Activated naive CD8-positive, alpha-beta T cell (primary cell): Measurements from ENCODE around the gene CHTF8.

Source experiments
- H3K27ac Mint-ChIP-seq: one replicate; pipeline ENCODE4 v1.8.0; 2021; ENCODE audit warnings: mixed read lengths
- H3K27me3 Mint-ChIP-seq: one replicate; pipeline ENCODE4 v1.8.0; 2021; ENCODE audit warnings: mixed read lengths
- H3K36me3 Mint-ChIP-seq: one replicate; pipeline ENCODE4 v1.8.0; 2021; ENCODE audit warnings: mixed read lengths
- H3K4me1 Mint-ChIP-seq: one replicate; pipeline ENCODE4 v1.8.0; 2021; ENCODE audit warnings: low read depth, mixed read lengths
- H3K4me3 Mint-ChIP-seq: one replicate; pipeline ENCODE4 v1.8.0; 2021; ENCODE audit warnings: mild to moderate bottlenecking, mixed read lengths
- H3K9me3 Mint-ChIP-seq: one replicate; pipeline ENCODE4 v1.8.0; 2021; ENCODE audit warnings: low read depth, mixed read lengths

Gene CHTF8

GRCh38 chr16:69089091-69089910 is 43.1 kb downstream of the CHTF8 start:
- no peaks in the 10 kb centered on the region for H3K36me3 Mint-ChIP-seq
- peaks cover 13% of the 10 kb centered on the region for H3K4me1 Mint-ChIP-seq
- H3K27me3 Mint-ChIP-seq = no peaks in the 10 kb centered on the region
- no peaks in the 10 kb centered on the region for H3K9me3 Mint-ChIP-seq
- H3K27ac Mint-ChIP-seq = peak overlapping the region; percentile 69
- no peak overlapping the region for H3K4me3 Mint-ChIP-seq

GRCh38 chr16:69088684-69089083 is 43.7 kb downstream of the CHTF8 start:
- H3K27me3 Mint-ChIP-seq = no peaks in the 10 kb centered on the region
- H3K4me1 Mint-ChIP-seq = peaks cover 13% of the 10 kb centered on the region
- no peaks in the 10 kb centered on the region for H3K9me3 Mint-ChIP-seq
- no peaks in the 10 kb centered on the region for H3K36me3 Mint-ChIP-seq
- peak overlapping the region; percentile 69 for H3K27ac Mint-ChIP-seq
- no peak overlapping the region for H3K4me3 Mint-ChIP-seq

GRCh38 chr16:69087161-69087581 is 45.2 kb downstream of the CHTF8 start:
- no peak overlapping the region for H3K4me3 Mint-ChIP-seq
- no peaks in the 10 kb centered on the region for H3K9me3 Mint-ChIP-seq
- no peaks in the 10 kb centered on the region for H3K36me3 Mint-ChIP-seq
- peaks cover 13% of the 10 kb centered on the region for H3K4me1 Mint-ChIP-seq
- no peak overlapping the region for H3K27ac Mint-ChIP-seq
- H3K27me3 Mint-ChIP-seq = no peaks in the 10 kb centered on the region

- H3K27me3 Mint-ChIP-seq = no peaks in the 10 kb centered on the region
- H3K4me1 Mint-ChIP-seq = peaks cover 11% of the 10 kb centered on the region
- H3K36me3 Mint-ChIP-seq = no peaks in the 10 kb centered on the region
- no peak overlapping the region for H3K27ac Mint-ChIP-seq
- no peaks in the 10 kb centered on the region for H3K9me3 Mint-ChIP-seq
- H3K4me3 Mint-ChIP-seq = no peak overlapping the region
These were observed 47.2 kb downstream of the CHTF8 start for GRCh38 chr16:69085032-69085695.

GRCh38 chr16:69084289-69084688 is 48.1 kb downstream of the CHTF8 start:
- H3K27ac Mint-ChIP-seq = no peak overlapping the region
- H3K27me3 Mint-ChIP-seq = no peaks in the 10 kb centered on the region
- peaks cover 10% of the 10 kb centered on the region for H3K4me1 Mint-ChIP-seq
- H3K9me3 Mint-ChIP-seq = no peaks in the 10 kb centered on the region
- H3K4me3 Mint-ChIP-seq = no peak overlapping the region
- no peaks in the 10 kb centered on the region for H3K36me3 Mint-ChIP-seq

GRCh38 chr16:69083306-69083941 is 49.0 kb downstream of the CHTF8 start:
- H3K27me3 Mint-ChIP-seq = no peaks in the 10 kb centered on the region
- H3K4me1 Mint-ChIP-seq = peaks cover 4% of the 10 kb centered on the region
- H3K9me3 Mint-ChIP-seq = no peaks in the 10 kb centered on the region
- H3K36me3 Mint-ChIP-seq = no peaks in the 10 kb centered on the region
- H3K4me3 Mint-ChIP-seq = no peak overlapping the region
- no peak overlapping the region for H3K27ac Mint-ChIP-seq

GRCh38 chr16:69079697-69080096 is 52.7 kb downstream of the CHTF8 start:
- no peak overlapping the region for H3K4me3 Mint-ChIP-seq
- H3K27me3 Mint-ChIP-seq = no peaks in the 10 kb centered on the region
- H3K27ac Mint-ChIP-seq = no peak overlapping the region
- H3K9me3 Mint-ChIP-seq = no peaks in the 10 kb centered on the region
- H3K4me1 Mint-ChIP-seq = no peaks in the 10 kb centered on the region
- no peaks in the 10 kb centered on the region for H3K36me3 Mint-ChIP-seq

- H3K27ac Mint-ChIP-seq = no peak overlapping the region
- no peaks in the 10 kb centered on the region for H3K9me3 Mint-ChIP-seq
- H3K4me1 Mint-ChIP-seq = no peaks in the 10 kb centered on the region
- no peaks in the 10 kb centered on the region for H3K36me3 Mint-ChIP-seq
- H3K27me3 Mint-ChIP-seq = no peaks in the 10 kb centered on the region
- no peak overlapping the region for H3K4me3 Mint-ChIP-seq
These were observed 54.3 kb downstream of the CHTF8 start for GRCh38 chr16:69078073-69078472.

GRCh38 chr16:69077251-69077650 is 55.1 kb downstream of the CHTF8 start:
- H3K36me3 Mint-ChIP-seq = no peaks in the 10 kb centered on the region
- H3K27me3 Mint-ChIP-seq = no peaks in the 10 kb centered on the region
- H3K9me3 Mint-ChIP-seq = no peaks in the 10 kb centered on the region
- H3K4me1 Mint-ChIP-seq = no peaks in the 10 kb centered on the region
- no peak overlapping the region for H3K27ac Mint-ChIP-seq
- no peak overlapping the region for H3K4me3 Mint-ChIP-seq

- Mint-ChIP-seq H3K4me1 (no peaks in the 10 kb centered on the region), H3K36me3 (no peaks in the 10 kb centered on the region), H3K4me3 (no peak overlapping the region), H3K9me3 (no peaks in the 10 kb centered on the region), H3K27me3 (no peaks in the 10 kb centered on the region), H3K27ac (no peak overlapping the region)
These were observed 59.1 kb downstream of the CHTF8 start for GRCh38 chr16:69073181-69073702.

- no peaks in the 10 kb centered on the region for H3K27me3 Mint-ChIP-seq
- H3K27ac Mint-ChIP-seq = no peak overlapping the region
- H3K4me1 Mint-ChIP-seq = no peaks in the 10 kb centered on the region
- H3K36me3 Mint-ChIP-seq = no peaks in the 10 kb centered on the region
- no peaks in the 10 kb centered on the region for H3K9me3 Mint-ChIP-seq
- no peak overlapping the region for H3K4me3 Mint-ChIP-seq
These were observed 59.8 kb downstream of the CHTF8 start for GRCh38 chr16:69072640-69072974.

GRCh38 chr16:69071036-69071435 is 61.4 kb downstream of the CHTF8 start:
- Mint-ChIP-seq H3K27ac (no peak overlapping the region), H3K27me3 (no peaks in the 10 kb centered on the region), H3K4me1 (no peaks in the 10 kb centered on the region), H3K4me3 (no peak overlapping the region), H3K36me3 (no peaks in the 10 kb centered on the region), H3K9me3 (no peaks in the 10 kb centered on the region)

- no peaks in the 10 kb centered on the region for H3K27me3 Mint-ChIP-seq
- H3K4me3 Mint-ChIP-seq = no peak overlapping the region
- H3K27ac Mint-ChIP-seq = no peak overlapping the region
- H3K4me1 Mint-ChIP-seq = no peaks in the 10 kb centered on the region
- H3K36me3 Mint-ChIP-seq = no peaks in the 10 kb centered on the region
- H3K9me3 Mint-ChIP-seq = no peaks in the 10 kb centered on the region
These were observed 62.9 kb downstream of the CHTF8 start for GRCh38 chr16:69069504-69069903.
